ENCODE results near the gene EIF2S1. TPM values are rescaled to one million over a fixed set of nuclear protein-coding genes. Genes with fewer than 3 reads are reported as not detected.
"Not testable (repeated sequence)": the region's sequence is repeated elsewhere in the genome, so short reads cannot be mapped to it uniquely, and the experiment has no call there.

Gene EIF2S1
- total RNA-seq, 1 experiment from 2014 or later: 165 TPM

GRCh38 chr14:67413806-67414769 is 54.0 kb downstream of the EIF2S1 start:
- no peak overlapping the region for H2AFZ ChIP-seq (ENCODE audit: low read length)
- TF ChIP-seq, protein P1, sequence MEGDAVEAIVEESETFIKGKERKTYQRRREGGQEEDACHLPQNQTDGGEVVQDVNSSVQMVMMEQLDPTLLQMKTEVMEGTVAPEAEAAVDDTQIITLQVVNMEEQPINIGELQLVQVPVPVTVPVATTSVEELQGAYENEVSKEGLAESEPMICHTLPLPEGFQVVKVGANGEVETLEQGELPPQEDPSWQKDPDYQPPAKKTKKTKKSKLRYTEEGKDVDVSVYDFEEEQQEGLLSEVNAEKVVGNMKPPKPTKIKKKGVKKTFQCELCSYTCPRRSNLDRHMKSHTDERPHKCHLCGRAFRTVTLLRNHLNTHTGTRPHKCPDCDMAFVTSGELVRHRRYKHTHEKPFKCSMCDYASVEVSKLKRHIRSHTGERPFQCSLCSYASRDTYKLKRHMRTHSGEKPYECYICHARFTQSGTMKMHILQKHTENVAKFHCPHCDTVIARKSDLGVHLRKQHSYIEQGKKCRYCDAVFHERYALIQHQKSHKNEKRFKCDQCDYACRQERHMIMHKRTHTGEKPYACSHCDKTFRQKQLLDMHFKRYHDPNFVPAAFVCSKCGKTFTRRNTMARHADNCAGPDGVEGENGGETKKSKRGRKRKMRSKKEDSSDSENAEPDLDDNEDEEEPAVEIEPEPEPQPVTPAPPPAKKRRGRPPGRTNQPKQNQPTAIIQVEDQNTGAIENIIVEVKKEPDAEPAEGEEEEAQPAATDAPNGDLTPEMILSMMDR (conservative IDR thresholded peaks at IDR 0.05): no peak
- H2BK5ac ChIP-seq (ENCODE audit: insufficient read length, low read length): no peak overlapping the region
- no peak overlapping the region for H4K8ac ChIP-seq (replicated peaks; ENCODE audit: insufficient read length, low read depth, low read length)
- H2BK15ac ChIP-seq (ENCODE audit: low read depth, low read length): no peak overlapping the region
- no peak overlapping the region for H3K4ac ChIP-seq (ENCODE audit: low read depth, low read length)
- no peak overlapping the region for H3K27ac ChIP-seq (ENCODE audit: insufficient read length, low read depth, low read length)
- no peaks in the 10 kb centered on the region for H3K9me3 ChIP-seq (ENCODE audit: control insufficient read depth, low read depth, low read length)
- H3K27ac Mint-ChIP-seq: no peak overlapping the region
- H3K4me2 ChIP-seq (ENCODE audit: insufficient read depth, insufficient read length, low read length): no peak overlapping the region
- WGBS (ENCODE audit: extremely low coverage, insufficient read length, low lambda C conversion rate): no CpG with 5 or more reads among the region's 3 CpGs
- H3K36me3 Mint-ChIP-seq (ENCODE audit: insufficient read depth in 1 of 3, low read depth in 3 of 3): no peaks in the 10 kb centered on the region
- no peaks in the 10 kb centered on the region; the same call in 1 of the 2 replicates for H3K27me3 ChIP-seq (ENCODE audit: insufficient read depth, low read length)
- H3K14ac ChIP-seq (ENCODE audit: insufficient read depth, low read length): no peak overlapping the region; the same call in 1 of the 2 replicates
- no peak overlapping the region for H3K4me3 Mint-ChIP-seq
- H4K91ac ChIP-seq (ENCODE audit: insufficient read length, low read depth, low read length): no peak overlapping the region
- no peak for DNase-seq
- H3K9me3 Mint-ChIP-seq: no peaks in the 10 kb centered on the region
- no peak overlapping the region for H2BK12ac ChIP-seq (ENCODE audit: insufficient read length, low read depth, low read length)
- no peak overlapping the region for H3K9ac ChIP-seq (ENCODE audit: extremely low read depth, insufficient read length, low read length)
- no peaks in the 10 kb centered on the region for H3K79me2 ChIP-seq (ENCODE audit: insufficient read depth, low read length)
- H3K23ac ChIP-seq (ENCODE audit: insufficient read length, low read depth, low read length): no peak overlapping the region
- no peak overlapping the region for H3K18ac ChIP-seq (ENCODE audit: insufficient read length, low read depth, low read length)
- no peak overlapping the region for H2AK5ac ChIP-seq (ENCODE audit: insufficient read length, low read length)
- H3K27me3 Mint-ChIP-seq (ENCODE audit: low read depth): no peaks in the 10 kb centered on the region; the same call in 1 of the 2 replicates
- no peaks in the 10 kb centered on the region for H3K79me1 ChIP-seq (ENCODE audit: insufficient read depth, low read depth, low read length, poor library complexity, severe bottlenecking)
- H2BK120ac ChIP-seq (ENCODE audit: low read depth, low read length, poor library complexity, severe bottlenecking): no peak overlapping the region
- H4K5ac ChIP-seq (ENCODE audit: insufficient read length, low read depth, low read length): no peak overlapping the region
- no peaks in the 10 kb centered on the region for H3K4me1 ChIP-seq (ENCODE audit: insufficient read depth, low read length)
- no peak overlapping the region for H3K56ac ChIP-seq (ENCODE audit: insufficient read length, low read depth, low read length)
- H3K23me2 ChIP-seq (ENCODE audit: insufficient read length, low read depth, low read length, poor library complexity, severe bottlenecking): no peaks in the 10 kb centered on the region
- H3T11ph ChIP-seq (ENCODE audit: low read length): no peak overlapping the region
- peaks cover 6 to 19% of the 10 kb centered on the region in 2 experiments for H3K4me1 Mint-ChIP-seq
- no peak overlapping the region for H2BK20ac ChIP-seq (ENCODE audit: low read depth, low read length, poor library complexity, severe bottlenecking)
- no peaks in the 10 kb centered on the region for H4K20me1 ChIP-seq (ENCODE audit: control insufficient read depth, insufficient read depth, insufficient read length)

- H3K27me3 ChIP-seq (ENCODE audit: insufficient read depth, low read length); H3K4me1 Mint-ChIP-seq; H2BK20ac ChIP-seq (ENCODE audit: low read depth, low read length, poor library complexity, severe bottlenecking); H3K23ac ChIP-seq (ENCODE audit: insufficient read length, low read depth, low read length); H3T11ph ChIP-seq (ENCODE audit: low read length); H2BK12ac ChIP-seq (ENCODE audit: insufficient read length, low read depth, low read length); H3K23me2 ChIP-seq (ENCODE audit: insufficient read length, low read depth, low read length, poor library complexity, severe bottlenecking); H3K79me2 ChIP-seq (ENCODE audit: insufficient read depth, low read length); H3K27ac ChIP-seq (ENCODE audit: insufficient read length, low read depth, low read length); H4K8ac ChIP-seq (replicated peaks; ENCODE audit: insufficient read length, low read depth, low read length); H2AK5ac ChIP-seq (ENCODE audit: insufficient read length, low read length); H3K27me3 Mint-ChIP-seq (ENCODE audit: low read depth); H3K18ac ChIP-seq (ENCODE audit: insufficient read length, low read depth, low read length); H3K9me3 Mint-ChIP-seq; H2BK15ac ChIP-seq (ENCODE audit: low read depth, low read length); H3K27ac Mint-ChIP-seq; H3K4me1 ChIP-seq (ENCODE audit: insufficient read depth, low read length); H4K91ac ChIP-seq (ENCODE audit: insufficient read length, low read depth, low read length); H4K5ac ChIP-seq (ENCODE audit: insufficient read length, low read depth, low read length); DNase-seq; H2AFZ ChIP-seq (ENCODE audit: low read length); H3K36me3 Mint-ChIP-seq (ENCODE audit: insufficient read depth in 1 of 3, low read depth in 3 of 3); H4K20me1 ChIP-seq (ENCODE audit: control insufficient read depth, insufficient read depth, insufficient read length); H3K4me3 Mint-ChIP-seq; H3K4me2 ChIP-seq (ENCODE audit: insufficient read depth, insufficient read length, low read length); H3K9ac ChIP-seq (ENCODE audit: extremely low read depth, insufficient read length, low read length); H3K79me1 ChIP-seq (ENCODE audit: insufficient read depth, low read depth, low read length, poor library complexity, severe bottlenecking); H3K4ac ChIP-seq (ENCODE audit: low read depth, low read length); H3K14ac ChIP-seq (ENCODE audit: insufficient read depth, low read length); H2BK5ac ChIP-seq (ENCODE audit: insufficient read length, low read length); H3K56ac ChIP-seq (ENCODE audit: insufficient read length, low read depth, low read length); H3K9me3 ChIP-seq (ENCODE audit: control insufficient read depth, low read depth, low read length); H2BK120ac ChIP-seq (ENCODE audit: low read depth, low read length, poor library complexity, severe bottlenecking): not testable (repeated sequence)
- no CpG with 5 or more reads among the region's 5 CpGs for WGBS (ENCODE audit: extremely low coverage, insufficient read length, low lambda C conversion rate)
These were observed 55.5 kb downstream of the EIF2S1 start for GRCh38 chr14:67415610-67416009.
